Activated T-helper 9 cell treated with anti-CD3 and anti-CD28 coated beads, Interleukin-2, amount 50 U/mL, for 16 hours (primary cell): ENCODE measurements around the gene ATRNL1.

ENCODE experiments used
- DNase-seq: peaks from one replicate; pipeline ENCODE4 v3.0.0-alpha.2; 2020; ENCODE audit warnings: low read depth

Gene ATRNL1

DNA sequence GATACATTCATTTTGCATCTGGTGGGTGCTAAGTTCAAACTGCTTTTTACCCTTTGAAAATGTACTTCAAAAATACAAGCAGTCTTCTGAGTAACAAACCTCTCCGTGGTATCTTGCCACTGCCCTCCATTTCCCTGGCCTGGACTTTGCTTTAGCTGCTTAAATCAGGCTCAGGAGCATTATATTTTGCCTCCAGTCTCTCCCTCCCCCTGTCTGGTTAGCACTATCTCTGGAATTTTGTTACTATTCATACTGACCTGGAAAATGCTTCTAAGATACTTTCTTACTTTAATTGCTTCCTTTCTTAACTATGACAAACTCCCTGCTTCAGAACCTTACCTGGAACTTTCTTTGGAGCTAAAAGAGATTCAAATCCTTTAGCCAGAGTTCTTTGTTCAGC lies 810.0 kb downstream of the ATRNL1 start:
- no peak for DNase-seq

DNA sequence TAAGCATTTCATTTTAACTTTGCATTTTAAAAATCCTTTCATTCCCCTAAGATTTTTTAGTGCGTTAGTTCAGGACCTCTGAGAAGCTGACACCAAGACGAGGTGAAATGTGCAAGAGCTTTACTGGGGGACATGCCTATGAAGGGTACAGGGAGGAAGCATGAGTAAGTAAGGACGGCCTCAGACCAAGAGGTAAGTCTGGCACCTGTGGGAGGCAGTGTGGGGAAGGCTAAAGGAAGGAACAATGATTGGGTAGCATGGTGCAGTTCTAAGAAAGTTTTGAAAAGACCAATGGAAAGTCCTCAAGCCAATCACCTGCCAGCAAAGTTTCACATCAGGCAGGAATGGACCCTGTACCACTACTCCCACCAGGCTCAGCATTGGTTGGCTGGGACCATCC lies 810.7 kb downstream of the ATRNL1 start:
- DNase-seq: no peak

DNA sequence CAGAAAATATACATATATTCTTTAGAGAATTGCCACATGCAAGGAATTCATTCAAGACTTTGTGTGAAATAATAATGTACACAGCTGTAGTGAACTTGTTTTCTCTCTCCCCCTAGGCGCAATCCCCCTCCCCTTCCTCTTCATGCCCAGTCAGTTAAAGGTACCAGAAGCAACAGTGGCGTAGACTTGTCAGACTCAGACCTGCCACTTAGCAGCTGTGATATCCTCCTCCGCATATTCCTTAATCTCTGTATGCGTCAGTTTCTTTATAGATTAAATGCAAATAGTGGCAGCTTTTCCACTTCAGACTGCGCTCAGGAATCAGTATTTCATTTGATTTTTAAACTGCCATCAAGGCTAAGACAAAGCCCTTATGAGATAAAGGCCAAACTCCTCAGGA lies 815.9 kb downstream of the ATRNL1 start:
- DNase-seq: no peak

- DNase-seq: no peak
Observed at GRCh38 chr10:115909962-115910731, 817.0 kb downstream of the ATRNL1 start.

- DNase-seq: no peak
Observed at GRCh38 chr10:115914475-115914874, 821.3 kb downstream of the ATRNL1 start.

- no peak for DNase-seq
Observed at GRCh38 chr10:115915429-115915828, 822.3 kb downstream of the ATRNL1 start.

DNA sequence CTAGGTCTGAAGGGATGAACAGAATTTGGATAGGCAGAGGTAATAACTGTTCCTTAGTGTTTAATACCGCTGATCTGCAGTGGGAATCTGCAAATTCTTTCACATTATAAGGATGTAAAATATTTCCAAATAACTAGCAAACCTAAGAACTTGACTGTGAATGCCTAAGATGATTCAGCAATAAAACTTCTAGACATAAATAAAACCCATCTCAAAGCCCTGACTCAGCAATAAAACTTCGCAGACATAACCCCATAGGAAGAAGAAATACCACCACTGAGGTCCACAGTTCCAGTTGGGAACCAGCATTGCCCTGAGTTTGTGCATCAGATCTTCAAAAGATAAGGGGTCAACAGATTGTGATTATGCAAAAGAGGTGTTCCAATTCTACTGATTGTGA lies 825.6 kb downstream of the ATRNL1 start:
- no peak for DNase-seq

DNA sequence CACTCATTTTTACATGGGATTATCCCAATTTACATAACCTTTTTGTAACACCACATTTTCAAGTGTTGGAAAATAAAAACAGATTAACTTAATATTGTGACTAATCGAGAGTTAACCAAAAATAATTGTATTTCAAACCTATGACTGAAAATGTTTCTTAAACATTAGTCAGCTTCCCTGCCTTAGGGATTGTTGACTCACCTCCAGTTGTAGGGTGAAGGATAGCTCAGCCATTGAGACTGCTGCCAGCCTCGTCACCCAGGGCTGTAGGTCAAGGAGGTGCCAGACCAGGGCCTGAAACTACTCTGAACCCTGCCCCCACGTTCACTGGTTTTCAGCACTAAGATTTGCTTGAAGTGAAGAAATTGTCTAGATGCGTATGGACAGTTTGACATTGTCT lies 828.6 kb downstream of the ATRNL1 start:
- no peak for DNase-seq

- DNase-seq: no peak
Observed at GRCh38 chr10:115931309-115931708, 838.1 kb downstream of the ATRNL1 start.

- no peak for DNase-seq
Observed at GRCh38 chr10:115932099-115932498, 838.9 kb downstream of the ATRNL1 start.

- DNase-seq: no peak
Observed at GRCh38 chr10:115933098-115933497, 839.9 kb downstream of the ATRNL1 start.

DNA sequence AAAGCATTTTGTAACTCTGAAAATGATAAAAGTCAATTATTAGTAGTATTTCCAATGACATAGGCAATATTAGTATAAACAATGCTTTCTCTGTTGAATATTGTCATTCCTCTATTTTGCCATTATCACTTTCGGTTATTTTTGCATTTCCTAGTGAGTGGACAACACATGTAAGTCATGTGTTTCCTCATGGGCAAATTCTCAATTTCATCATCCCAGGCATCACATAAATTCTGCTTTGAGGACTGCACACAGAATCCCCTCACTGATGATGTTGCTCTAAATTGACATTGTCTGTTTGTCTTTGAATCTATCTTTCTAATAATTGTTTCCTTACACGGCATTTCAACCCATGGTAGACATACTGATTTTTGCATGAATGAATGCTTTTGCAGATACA lies 842.6 kb downstream of the ATRNL1 start:
- DNase-seq: no peak

GRCh38 chr10:115936926-115937767 lies 844.0 kb downstream of the ATRNL1 start:
- DNase-seq: no peak

DNA sequence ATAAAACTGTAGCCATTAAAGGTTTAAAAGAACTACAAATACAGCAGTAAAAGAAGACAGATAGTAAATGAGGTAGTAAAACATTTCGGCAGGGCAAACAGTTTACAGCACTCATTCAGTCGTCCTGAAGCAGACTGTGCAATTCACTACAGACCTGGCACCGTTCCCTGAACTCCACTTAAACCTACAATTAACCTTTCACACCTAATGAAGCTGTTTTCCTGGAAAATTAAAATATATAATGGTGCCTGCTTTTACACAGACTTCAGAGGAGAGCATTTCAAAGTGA lies 844.5 kb downstream of the ATRNL1 start:
- DNase-seq: no peak

DNA sequence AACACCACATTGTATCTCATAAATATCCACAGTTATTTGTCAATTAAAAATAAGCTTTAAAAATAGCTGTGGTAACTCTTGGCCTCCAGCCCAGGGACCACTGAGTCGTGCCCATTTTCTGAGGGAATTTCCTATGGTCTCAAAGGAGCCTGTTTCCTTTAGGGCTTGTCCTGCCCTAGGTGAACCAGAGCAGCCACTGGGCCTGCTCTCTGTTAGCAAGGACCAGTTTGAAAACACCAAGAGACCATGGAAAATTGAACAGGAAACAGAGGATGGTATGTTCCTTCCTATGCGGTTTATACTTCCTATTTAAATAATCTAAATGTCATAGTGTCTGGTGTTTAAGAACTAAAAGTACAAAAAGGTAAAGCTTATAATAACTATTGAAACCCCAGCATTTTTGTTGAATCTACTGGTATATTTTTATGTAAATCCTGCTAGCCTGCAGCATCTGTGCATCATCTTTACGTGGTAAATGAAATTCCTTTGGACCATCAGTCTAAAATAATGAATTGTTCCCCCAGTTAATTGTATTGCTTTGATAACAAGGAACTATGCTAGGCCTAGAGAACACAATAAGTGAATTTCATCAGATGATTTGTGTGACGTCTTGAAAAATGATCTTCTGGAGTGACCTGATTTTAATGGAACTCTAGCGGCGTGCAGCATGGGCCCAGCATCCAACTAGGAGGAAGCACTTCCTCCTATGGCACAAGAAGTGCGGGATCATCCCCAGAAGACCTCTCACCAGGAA lies 846.1 kb downstream of the ATRNL1 start:
- DNase-seq: no peak

DNA sequence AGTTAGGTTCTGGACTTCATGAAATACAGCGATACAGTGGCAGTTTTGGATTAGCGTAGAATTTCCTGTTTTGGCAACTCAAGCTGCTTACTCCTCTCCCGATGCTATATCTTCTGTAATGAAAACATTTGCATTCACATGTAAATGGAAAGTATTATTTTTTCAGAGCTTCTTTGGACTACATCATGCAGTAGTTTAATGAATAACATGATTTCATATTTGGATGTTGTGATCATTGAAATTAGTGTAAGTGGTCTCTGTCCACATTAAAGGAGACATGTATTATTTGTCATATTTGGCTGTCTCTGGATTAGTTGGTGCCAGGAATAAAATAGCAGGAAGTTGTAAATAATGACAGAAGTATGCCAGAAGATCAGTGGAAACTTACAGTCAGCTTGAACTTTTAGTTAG lies 848.2 kb downstream of the ATRNL1 start:
- DNase-seq: no peak

- DNase-seq: no peak
Observed at GRCh38 chr10:115942101-115942500, 848.9 kb downstream of the ATRNL1 start.

GRCh38 chr10:115944538-115944937 lies 851.4 kb downstream of the ATRNL1 start:
- no peak for DNase-seq

DNA sequence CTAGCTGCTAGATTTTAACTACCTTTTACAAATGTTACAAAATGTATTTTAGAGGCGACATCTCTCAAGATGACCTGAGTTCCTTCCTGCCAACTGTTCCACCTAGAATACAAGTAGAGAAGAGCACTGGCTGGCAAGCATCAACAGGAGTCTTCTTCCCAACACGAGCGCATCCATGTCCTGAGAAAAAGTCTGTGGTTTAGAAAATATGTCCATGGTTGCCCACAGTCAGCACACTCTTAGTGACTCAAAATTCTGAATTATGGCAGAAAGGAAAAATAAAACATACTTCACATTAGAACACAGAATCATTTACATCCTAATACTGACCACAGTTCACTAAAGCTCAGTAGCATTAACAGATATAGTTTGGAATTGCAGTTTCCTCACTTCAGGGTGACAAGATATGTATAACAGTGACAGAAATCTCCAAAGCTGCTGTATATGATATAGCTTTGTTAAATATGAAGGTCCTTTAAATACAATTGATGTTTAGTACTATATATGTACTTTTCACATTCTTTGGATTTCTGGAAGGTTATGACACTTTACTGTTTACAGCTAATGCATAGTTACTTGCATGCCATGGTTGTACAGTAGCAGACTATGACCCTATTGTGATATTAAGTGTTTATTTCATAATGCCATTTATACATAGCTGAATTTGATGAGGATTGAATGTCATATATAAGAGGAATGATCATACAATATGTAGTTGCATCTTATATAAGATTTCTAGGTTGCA lies 852.7 kb downstream of the ATRNL1 start:
- DNase-seq: no peak

GRCh38 chr10:115947104-115947503 lies 853.9 kb downstream of the ATRNL1 start:
- no peak for DNase-seq

GRCh38 chr10:115948465-115948864 lies 855.3 kb downstream of the ATRNL1 start:
- DNase-seq: no peak

DNA sequence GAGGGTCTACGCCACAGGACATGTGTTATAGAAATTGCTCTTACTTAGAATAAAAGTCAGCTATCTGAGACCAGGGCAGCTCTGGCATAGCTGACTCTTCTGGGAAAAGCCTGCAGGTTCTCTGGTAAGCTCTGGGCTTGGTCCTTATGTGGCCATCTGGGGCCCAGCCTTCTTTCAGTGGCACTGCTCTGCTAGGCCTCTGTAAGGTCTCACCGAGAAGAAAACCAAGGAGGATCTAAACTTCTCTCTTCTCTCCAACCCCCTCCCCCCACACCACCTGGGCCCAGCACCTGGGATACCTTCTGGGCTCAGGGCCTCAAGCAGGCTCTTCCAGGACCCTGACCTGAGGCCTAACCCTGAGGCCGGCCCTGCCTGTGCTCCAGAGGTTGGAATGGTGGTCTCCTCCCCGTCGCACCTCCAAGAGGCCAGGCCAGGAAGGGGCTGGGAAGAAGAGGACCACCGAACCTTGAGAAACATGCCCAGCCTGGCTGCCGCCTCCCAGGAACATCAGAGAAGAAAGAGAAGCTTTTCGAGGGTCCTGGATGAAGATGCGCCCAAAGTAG lies 856.2 kb downstream of the ATRNL1 start:
- DNase-seq: no peak
